ENCODE results near the gene GLI2.
A peak's percentile ranks its signal among the peaks of the same experiment; 100 is the strongest.

The GLI2 gene

GRCh38 chr2:120735746-120736170 lies at the start of gene GLI2:
Gene GLI2 (plus strand): TSS chr2:120735868. CDS start chr2:120797321, 61,453 bp downstream.
- H3K9me3 ChIP-seq (ENCODE audit: control insufficient read depth, low read length) = no peaks in the 10 kb centered on the region
- H3K27me3 ChIP-seq (replicated peaks; ENCODE audit: control insufficient read depth, insufficient read depth, low read length) = no peaks in the 10 kb centered on the region

GRCh38 chr2:120685974-120686297 lies 49.7 kb upstream of the GLI2 start:
- Histone ChIP-seq H3K4me3 (ENCODE audit: low read length) (no peak overlapping the region), H3K9me3 (ENCODE audit: control insufficient read depth, low read length) (no peaks in the 10 kb centered on the region), H3K27me3 (replicated peaks; ENCODE audit: control insufficient read depth, insufficient read depth, low read length) (peaks cover 4% of the 10 kb centered on the region), H3K4me1 (ENCODE audit: control insufficient read depth, insufficient read depth, low read length) (peaks cover 28% of the 10 kb centered on the region), H3K9ac (ENCODE audit: low read length) (no peak overlapping the region), H3K36me3 (ENCODE audit: control insufficient read depth, insufficient read depth, low read length, severe bottlenecking) (no peaks in the 10 kb centered on the region)
- no peak for DNase-seq (ENCODE audit: low read depth)

More at GRCh38 chr2:120735746-120736170, at the start of gene GLI2:
- Histone ChIP-seq H3K4me3 (ENCODE audit: low read length) (peak within 1 kb of the TSS; percentile 80), H3K9ac (ENCODE audit: low read length) (peak within 1 kb of the TSS; percentile 85), H3K4me1 (ENCODE audit: control insufficient read depth, insufficient read depth, low read length) (peaks cover 33% of the 10 kb centered on the region), H3K36me3 (ENCODE audit: control insufficient read depth, insufficient read depth, low read length, severe bottlenecking) (no peaks in the 10 kb centered on the region)
- peak; percentile 95 for DNase-seq (ENCODE audit: low read depth)

GRCh38 chr2:120686511-120687168 lies 49.0 kb upstream of the GLI2 start:
- no peak for DNase-seq (ENCODE audit: low read depth)
- Histone ChIP-seq H3K4me3 (ENCODE audit: low read length) (no peak overlapping the region), H3K36me3 (ENCODE audit: control insufficient read depth, insufficient read depth, low read length, severe bottlenecking) (no peaks in the 10 kb centered on the region), H3K4me1 (ENCODE audit: control insufficient read depth, insufficient read depth, low read length) (peaks cover 28% of the 10 kb centered on the region), H3K9me3 (ENCODE audit: control insufficient read depth, low read length) (no peaks in the 10 kb centered on the region), H3K9ac (ENCODE audit: low read length) (no peak overlapping the region), H3K27me3 (replicated peaks; ENCODE audit: control insufficient read depth, insufficient read depth, low read length) (peaks cover 4% of the 10 kb centered on the region)

- Histone ChIP-seq H3K9ac (ENCODE audit: low read length) (no peak overlapping the region), H3K36me3 (ENCODE audit: control insufficient read depth, insufficient read depth, low read length, severe bottlenecking) (no peaks in the 10 kb centered on the region), H3K4me3 (ENCODE audit: low read length) (no peak overlapping the region), H3K4me1 (ENCODE audit: control insufficient read depth, insufficient read depth, low read length) (peaks cover 28% of the 10 kb centered on the region), H3K27me3 (replicated peaks; ENCODE audit: control insufficient read depth, insufficient read depth, low read length) (peaks cover 4% of the 10 kb centered on the region), H3K9me3 (ENCODE audit: control insufficient read depth, low read length) (no peaks in the 10 kb centered on the region)
- DNase-seq (ENCODE audit: low read depth) = no peak
These were observed 48.5 kb upstream of the GLI2 start for GRCh38 chr2:120687210-120687609.

GRCh38 chr2:120690521-120690920 lies 45.1 kb upstream of the GLI2 start:
- H3K9me3 ChIP-seq (ENCODE audit: control insufficient read depth, low read length) = no peaks in the 10 kb centered on the region
- no peaks in the 10 kb centered on the region for H3K4me1 ChIP-seq (ENCODE audit: control insufficient read depth, insufficient read depth, low read length)
- no peak overlapping the region for H3K9ac ChIP-seq (ENCODE audit: low read length)

GRCh38 chr2:120691410-120691809 lies 44.3 kb upstream of the GLI2 start:
- H3K36me3 ChIP-seq (ENCODE audit: control insufficient read depth, insufficient read depth, low read length, severe bottlenecking) = no peaks in the 10 kb centered on the region

More at GRCh38 chr2:120690521-120690920, 45.1 kb upstream of the GLI2 start:
- no peak for DNase-seq (ENCODE audit: low read depth)
- Histone ChIP-seq H3K27me3 (replicated peaks; ENCODE audit: control insufficient read depth, insufficient read depth, low read length) (peaks cover 9% of the 10 kb centered on the region), H3K36me3 (ENCODE audit: control insufficient read depth, insufficient read depth, low read length, severe bottlenecking) (no peaks in the 10 kb centered on the region), H3K4me3 (ENCODE audit: low read length) (no peak overlapping the region)

GRCh38 chr2:120692691-120693090 lies 43.0 kb upstream of the GLI2 start:
- Histone ChIP-seq H3K36me3 (ENCODE audit: control insufficient read depth, insufficient read depth, low read length, severe bottlenecking) (no peaks in the 10 kb centered on the region), H3K4me1 (ENCODE audit: control insufficient read depth, insufficient read depth, low read length) (no peaks in the 10 kb centered on the region), H3K27me3 (replicated peaks; ENCODE audit: control insufficient read depth, insufficient read depth, low read length) (peaks cover 9% of the 10 kb centered on the region), H3K4me3 (ENCODE audit: low read length) (no peak overlapping the region), H3K9ac (ENCODE audit: low read length) (no peak overlapping the region), H3K9me3 (ENCODE audit: control insufficient read depth, low read length) (no peaks in the 10 kb centered on the region)
- DNase-seq (ENCODE audit: low read depth) = no peak

More at GRCh38 chr2:120691410-120691809, 44.3 kb upstream of the GLI2 start:
- no peaks in the 10 kb centered on the region for H3K4me1 ChIP-seq (ENCODE audit: control insufficient read depth, insufficient read depth, low read length)
- H3K9ac ChIP-seq (ENCODE audit: low read length) = no peak overlapping the region
- H3K9me3 ChIP-seq (ENCODE audit: control insufficient read depth, low read length) = no peaks in the 10 kb centered on the region
- H3K27me3 ChIP-seq (replicated peaks; ENCODE audit: control insufficient read depth, insufficient read depth, low read length) = peaks cover 9% of the 10 kb centered on the region
- no peak for DNase-seq (ENCODE audit: low read depth)
- H3K4me3 ChIP-seq (ENCODE audit: low read length) = no peak overlapping the region

- H3K4me3 ChIP-seq (ENCODE audit: low read length) = no peak overlapping the region
- no peak overlapping the region for H3K9ac ChIP-seq (ENCODE audit: low read length)
- no peaks in the 10 kb centered on the region for H3K36me3 ChIP-seq (ENCODE audit: control insufficient read depth, insufficient read depth, low read length, severe bottlenecking)
- DNase-seq (ENCODE audit: low read depth) = no peak
- H3K4me1 ChIP-seq (ENCODE audit: control insufficient read depth, insufficient read depth, low read length) = no peaks in the 10 kb centered on the region
- peaks cover 9% of the 10 kb centered on the region for H3K27me3 ChIP-seq (replicated peaks; ENCODE audit: control insufficient read depth, insufficient read depth, low read length)
- no peaks in the 10 kb centered on the region for H3K9me3 ChIP-seq (ENCODE audit: control insufficient read depth, low read length)
These were observed 42.5 kb upstream of the GLI2 start for GRCh38 chr2:120693121-120693520.

GRCh38 chr2:120694034-120694433 lies 41.6 kb upstream of the GLI2 start:
- H3K27me3 ChIP-seq (replicated peaks; ENCODE audit: control insufficient read depth, insufficient read depth, low read length) = peaks cover 9% of the 10 kb centered on the region
- no peaks in the 10 kb centered on the region for H3K36me3 ChIP-seq (ENCODE audit: control insufficient read depth, insufficient read depth, low read length, severe bottlenecking)
- no peak overlapping the region for H3K9ac ChIP-seq (ENCODE audit: low read length)
- DNase-seq (ENCODE audit: low read depth) = no peak
- H3K9me3 ChIP-seq (ENCODE audit: control insufficient read depth, low read length) = no peaks in the 10 kb centered on the region
- no peaks in the 10 kb centered on the region for H3K4me1 ChIP-seq (ENCODE audit: control insufficient read depth, insufficient read depth, low read length)
- H3K4me3 ChIP-seq (ENCODE audit: low read length) = no peak overlapping the region

GRCh38 chr2:120697471-120697870 lies 38.2 kb upstream of the GLI2 start:
- H3K36me3 ChIP-seq (ENCODE audit: control insufficient read depth, insufficient read depth, low read length, severe bottlenecking) = no peaks in the 10 kb centered on the region
- H3K4me1 ChIP-seq (ENCODE audit: control insufficient read depth, insufficient read depth, low read length) = no peaks in the 10 kb centered on the region
- no peak overlapping the region for H3K4me3 ChIP-seq (ENCODE audit: low read length)
- no peak for DNase-seq (ENCODE audit: low read depth)
- no peak overlapping the region for H3K9ac ChIP-seq (ENCODE audit: low read length)
- H3K9me3 ChIP-seq (ENCODE audit: control insufficient read depth, low read length) = no peaks in the 10 kb centered on the region
- peaks cover 5% of the 10 kb centered on the region for H3K27me3 ChIP-seq (replicated peaks; ENCODE audit: control insufficient read depth, insufficient read depth, low read length)

- H3K9me3 ChIP-seq (ENCODE audit: control insufficient read depth, low read length) = no peaks in the 10 kb centered on the region
- DNase-seq (ENCODE audit: low read depth) = no peak
- H3K27me3 ChIP-seq (replicated peaks; ENCODE audit: control insufficient read depth, insufficient read depth, low read length) = peaks cover 5% of the 10 kb centered on the region
- H3K4me1 ChIP-seq (ENCODE audit: control insufficient read depth, insufficient read depth, low read length) = no peaks in the 10 kb centered on the region
- H3K4me3 ChIP-seq (ENCODE audit: low read length) = no peak overlapping the region
- H3K9ac ChIP-seq (ENCODE audit: low read length) = no peak overlapping the region
- no peaks in the 10 kb centered on the region for H3K36me3 ChIP-seq (ENCODE audit: control insufficient read depth, insufficient read depth, low read length, severe bottlenecking)
These were observed 36.4 kb upstream of the GLI2 start for GRCh38 chr2:120699292-120699691.

- Histone ChIP-seq H3K4me1 (ENCODE audit: control insufficient read depth, insufficient read depth, low read length) (no peaks in the 10 kb centered on the region), H3K36me3 (ENCODE audit: control insufficient read depth, insufficient read depth, low read length, severe bottlenecking) (no peaks in the 10 kb centered on the region), H3K9me3 (ENCODE audit: control insufficient read depth, low read length) (no peaks in the 10 kb centered on the region), H3K4me3 (ENCODE audit: low read length) (no peak overlapping the region), H3K9ac (ENCODE audit: low read length) (no peak overlapping the region), H3K27me3 (replicated peaks; ENCODE audit: control insufficient read depth, insufficient read depth, low read length) (no peaks in the 10 kb centered on the region)
- DNase-seq (ENCODE audit: low read depth) = no peak
These were observed 35.0 kb upstream of the GLI2 start for GRCh38 chr2:120700659-120701058.

Data from adipocyte (in vitro differentiated cells).